ENCODE measurements around the gene ROCK1. TPM values are rescaled to one million over a fixed set of nuclear protein-coding genes. Genes with fewer than 3 reads are reported as not detected.

ROCK1 gene
- total and polyA plus RNA-seq, 2 of the 8 experiments (the other 6 are each of a cell fraction or from before 2014, with no cell fraction given) = 4.2 to 48.9 TPM

- Histone ChIP-seq H2BK5ac (ENCODE audit: low read depth, low read length) (no peak overlapping the region), H3K14ac (ENCODE audit: insufficient read length) (no peak overlapping the region), H3K27me3 (replicated peaks in 1 of 4; ENCODE audit: control insufficient read depth in 3 of 4, extremely low read depth in 1 of 4, insufficient read depth in 3 of 4, low read length in 3 of 4) (no peaks in the 10 kb centered on the region), H3K27ac (ENCODE audit: low read depth, low read length) (no peak overlapping the region), H3K4me3 (ENCODE audit: extremely low read depth in 1 of 4, insufficient read depth in 2 of 4, low read depth in 3 of 4, low read length in 4 of 4) (no peak overlapping the region), H3K4me1 (replicated peaks in 1 of 4; ENCODE audit: control insufficient read depth in 3 of 4, insufficient read depth in 4 of 4, low read length in 3 of 4) (no peaks in the 10 kb centered on the region), H3K36me3 (ENCODE audit: control insufficient read depth in 2 of 4, insufficient read depth in 4 of 4, low read length in 3 of 4) (no peaks in the 10 kb centered on the region), H3K79me1 (ENCODE audit: low read depth, low read length) (no peaks in the 10 kb centered on the region), H3K9ac (replicated peaks in 1 of 4; ENCODE audit: extremely low read depth in 1 of 4, low read depth in 3 of 4, low read length in 3 of 4) (no peak overlapping the region), H3K4ac (replicated peaks; ENCODE audit: insufficient read length, low read depth, low read length) (no peak overlapping the region), H3K18ac (ENCODE audit: extremely low read depth, low read length) (no peak overlapping the region), H2BK20ac (ENCODE audit: low read length) (no peak overlapping the region), H3K23ac (ENCODE audit: insufficient read length) (no peak overlapping the region), H4K5ac (ENCODE audit: insufficient read length, low read depth, low read length) (no peak overlapping the region), H3K79me2 (ENCODE audit: control insufficient read depth in 1 of 2, insufficient read depth in 2 of 2, low read length in 2 of 2) (no peaks in the 10 kb centered on the region), H2BK120ac (replicated peaks; ENCODE audit: low read depth, low read length) (no peak overlapping the region), H2BK15ac (ENCODE audit: low read length) (no peak overlapping the region), H4K91ac (replicated peaks; ENCODE audit: insufficient read length, low read length) (no peak overlapping the region), H3K4me2 (ENCODE audit: insufficient read depth in 1 of 2, low read depth in 2 of 2, low read length in 2 of 2) (no peak overlapping the region), H2BK12ac (ENCODE audit: low read depth, low read length) (no peak overlapping the region), H4K20me1 (replicated peaks in 1 of 2; ENCODE audit: control insufficient read depth in 1 of 2, insufficient read depth in 2 of 2, low read length in 2 of 2) (no peaks in the 10 kb centered on the region), H2AFZ (ENCODE audit: low read length) (no peak overlapping the region), H3K56ac (replicated peaks; ENCODE audit: insufficient read length, low read depth, low read length) (no peak overlapping the region), H3K9me3 (ENCODE audit: insufficient read depth in 2 of 2, low read depth in 1 of 2, low read length in 1 of 2) (no peaks in the 10 kb centered on the region), H4K8ac (ENCODE audit: extremely low read depth, insufficient read depth, low read length) (no peak overlapping the region), H3K23me2 (ENCODE audit: low read depth, low read length) (no peaks in the 10 kb centered on the region), H2AK5ac (ENCODE audit: low read depth, low read length) (no peak overlapping the region)
- TF ChIP-seq CHD2 (IDR thresholded peaks at IDR 0.05; ENCODE audit: low read length) (no peak), TAF7 (optimal IDR thresholded peaks at IDR 0.05; ENCODE audit: borderline replicate concordance, low read depth, low read length) (no peak)
- POLR2A ChIA-PET (ENCODE audit: partially characterized antibody) = no interaction called here
- FAIRE-seq = no peak
- CTCF ChIA-PET (ENCODE audit: partially characterized antibody) = interaction anchor here (0.8 to 1.3 kb wide), 2 partner anchors 30 to 34 kb away, joined by 3 to 5 read pairs; no protein-coding TSS in a partner anchor
- no peak for DNase-seq (ENCODE audit: low read depth in 1 of 2, low spot score in 2 of 2)
These were observed 34.4 kb upstream of the ROCK1 start for GRCh38 chr18:21146016-21146415.

Measured in H1 (cell line).